BE2C (cell line): Measurements from ENCODE around the gene BRME1.

Experiments
- DNase-seq: peaks from one replicate; pipeline ENCODE4 v3.0.0-alpha.2; 2020
- H3K27me3 ChIP-seq: fragments of 250-450 bp; sonication (Bioruptor Pico); 2 replicates; pipeline ENCODE4 v1.5.1; 2020; ENCODE audit warnings: mild to moderate bottlenecking
- H3K36me3 ChIP-seq: fragments of 250-450 bp; sonication (Bioruptor Pico); 2 replicates; pipeline ENCODE4 v1.5.1; 2020; ENCODE audit warnings: mild to moderate bottlenecking
- H3K4me1 ChIP-seq: fragments of 250-450 bp; sonication (Bioruptor Pico); 2 replicates; pipeline ENCODE4 v1.5.1; 2020
- H3K4me3 ChIP-seq: 2 replicates; pipeline ENCODE4 v1.5.1; 2011; ENCODE audit warnings: low read depth, low read length
- H3K9me3 ChIP-seq: fragments of 250-450 bp; sonication (Bioruptor Pico); 2 replicates; pipeline ENCODE4 v1.5.1; 2020
- TF ChIP-seq, protein P1 (sequence below): IDR thresholded peaks from 2 replicates; pipeline ENCODE4 v1.5.1; 2012; ENCODE audit warnings: mild to moderate bottlenecking, low read depth, low read length

The BRME1 gene

DNA sequence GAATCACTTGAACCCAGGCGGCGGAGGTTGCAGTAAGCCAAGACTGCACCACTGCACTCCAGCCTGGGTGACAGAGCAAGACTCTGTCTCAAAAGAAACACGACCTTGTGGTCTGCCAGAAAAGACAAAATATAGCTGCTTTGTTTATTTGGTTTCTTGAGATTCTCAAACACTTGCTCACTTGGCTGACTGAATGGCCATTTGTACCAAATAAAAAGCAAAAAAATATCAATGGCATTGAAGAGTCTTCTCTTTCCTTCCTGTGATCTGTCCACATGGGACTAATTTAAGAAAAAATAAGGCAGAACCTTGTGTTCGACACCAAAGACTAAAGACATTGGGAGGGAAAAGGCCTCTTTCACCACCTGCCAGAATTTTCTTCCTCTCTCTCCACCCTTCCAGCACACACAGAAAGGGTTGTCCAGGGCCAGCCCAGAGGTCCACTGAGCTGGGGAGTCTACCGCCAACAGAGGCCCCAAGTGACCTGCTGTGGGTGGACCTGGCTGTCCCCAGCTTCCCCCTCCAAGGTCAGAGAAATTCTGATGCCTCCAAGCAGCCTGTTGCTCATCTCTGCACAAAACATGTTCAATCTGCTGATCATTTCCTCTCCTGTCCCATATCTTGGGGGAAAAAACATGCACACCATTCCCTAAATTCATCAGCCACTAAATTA, 5.9 kb downstream of the BRME1 start:
- H3K4me1 ChIP-seq, result no peaks in the 10 kb centered on the region
- DNase-seq, result no peak
- no peak overlapping the region for H3K4me3 ChIP-seq
- no peaks in the 10 kb centered on the region for H3K9me3 ChIP-seq
- no peaks in the 10 kb centered on the region for H3K27me3 ChIP-seq
- no peaks in the 10 kb centered on the region for H3K36me3 ChIP-seq
- TF ChIP-seq, protein P1, sequence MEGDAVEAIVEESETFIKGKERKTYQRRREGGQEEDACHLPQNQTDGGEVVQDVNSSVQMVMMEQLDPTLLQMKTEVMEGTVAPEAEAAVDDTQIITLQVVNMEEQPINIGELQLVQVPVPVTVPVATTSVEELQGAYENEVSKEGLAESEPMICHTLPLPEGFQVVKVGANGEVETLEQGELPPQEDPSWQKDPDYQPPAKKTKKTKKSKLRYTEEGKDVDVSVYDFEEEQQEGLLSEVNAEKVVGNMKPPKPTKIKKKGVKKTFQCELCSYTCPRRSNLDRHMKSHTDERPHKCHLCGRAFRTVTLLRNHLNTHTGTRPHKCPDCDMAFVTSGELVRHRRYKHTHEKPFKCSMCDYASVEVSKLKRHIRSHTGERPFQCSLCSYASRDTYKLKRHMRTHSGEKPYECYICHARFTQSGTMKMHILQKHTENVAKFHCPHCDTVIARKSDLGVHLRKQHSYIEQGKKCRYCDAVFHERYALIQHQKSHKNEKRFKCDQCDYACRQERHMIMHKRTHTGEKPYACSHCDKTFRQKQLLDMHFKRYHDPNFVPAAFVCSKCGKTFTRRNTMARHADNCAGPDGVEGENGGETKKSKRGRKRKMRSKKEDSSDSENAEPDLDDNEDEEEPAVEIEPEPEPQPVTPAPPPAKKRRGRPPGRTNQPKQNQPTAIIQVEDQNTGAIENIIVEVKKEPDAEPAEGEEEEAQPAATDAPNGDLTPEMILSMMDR, result no peak

DNA sequence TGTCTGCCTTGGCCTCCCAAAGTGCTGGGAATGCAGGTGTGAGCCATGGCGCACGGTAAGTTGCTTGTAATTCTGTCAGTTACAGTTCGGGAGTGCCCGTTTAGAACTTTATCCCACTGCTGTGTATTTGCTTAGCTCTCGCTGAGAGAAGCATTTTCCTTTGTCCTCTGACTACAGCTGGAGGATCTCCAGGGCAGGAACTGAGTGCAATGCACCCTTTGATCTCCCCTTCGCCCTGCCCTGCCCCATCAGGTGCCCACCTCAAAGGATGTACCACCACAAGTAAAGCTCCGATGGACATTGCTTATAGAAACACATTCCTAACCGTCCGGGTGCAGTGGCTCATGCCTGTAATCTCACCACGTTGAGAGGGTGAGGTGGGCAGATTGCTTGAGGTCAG, 6.5 kb downstream of the BRME1 start:
- Histone ChIP-seq H3K9me3 (no peaks in the 10 kb centered on the region), H3K4me3 (no peak overlapping the region), H3K4me1 (no peaks in the 10 kb centered on the region), H3K27me3 (no peaks in the 10 kb centered on the region), H3K36me3 (no peaks in the 10 kb centered on the region)
- DNase-seq, result no peak
- TF ChIP-seq, protein P1, result no peak

DNA sequence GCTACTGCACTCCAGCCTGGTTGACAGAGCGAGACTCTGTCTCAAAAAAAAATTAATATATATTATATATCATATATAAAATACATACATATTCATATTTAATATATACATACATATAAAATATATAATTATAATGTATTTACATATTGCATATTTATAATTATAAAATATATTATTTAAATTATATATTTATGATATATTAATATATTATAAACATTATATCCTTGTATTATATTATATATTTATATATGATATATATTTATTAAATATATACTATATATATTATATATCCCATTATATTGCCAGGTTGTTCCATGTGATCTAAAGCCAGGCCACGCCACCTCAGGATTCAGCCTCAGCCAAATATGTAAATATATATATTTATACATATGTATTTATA, 9.7 kb downstream of the BRME1 start:
- Histone ChIP-seq H3K9me3 (no peaks in the 10 kb centered on the region), H3K4me3 (no peak overlapping the region), H3K4me1 (no peaks in the 10 kb centered on the region), H3K27me3 (no peaks in the 10 kb centered on the region), H3K36me3 (no peaks in the 10 kb centered on the region)
- TF ChIP-seq, protein P1, result no peak
- DNase-seq, result no peak

DNA sequence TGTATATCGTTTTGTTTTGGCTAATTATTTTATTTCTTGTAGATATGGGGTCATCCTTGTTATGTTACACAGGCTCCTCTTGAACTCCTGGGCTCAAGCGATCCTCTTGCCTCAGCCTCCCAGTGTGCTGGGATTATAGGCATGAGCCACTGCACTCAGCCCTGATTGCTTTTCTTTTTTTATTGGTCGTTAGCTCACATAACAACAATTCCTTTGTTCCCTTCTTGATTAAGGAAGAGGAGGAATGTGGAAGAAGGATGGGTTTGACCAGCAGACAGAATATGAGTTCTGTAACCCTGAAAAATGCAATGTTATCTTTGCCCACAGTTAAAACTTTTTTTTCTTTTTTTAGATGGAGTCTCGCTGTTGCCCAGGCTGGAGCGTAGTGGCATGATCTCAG, 11.4 kb downstream of the BRME1 start:
- TF ChIP-seq, protein P1, result no peak
- H3K27me3 ChIP-seq, result no peaks in the 10 kb centered on the region
- no peaks in the 10 kb centered on the region for H3K9me3 ChIP-seq
- H3K4me1 ChIP-seq, result no peaks in the 10 kb centered on the region
- no peak overlapping the region for H3K4me3 ChIP-seq
- DNase-seq, result no peak
- no peaks in the 10 kb centered on the region for H3K36me3 ChIP-seq

DNA sequence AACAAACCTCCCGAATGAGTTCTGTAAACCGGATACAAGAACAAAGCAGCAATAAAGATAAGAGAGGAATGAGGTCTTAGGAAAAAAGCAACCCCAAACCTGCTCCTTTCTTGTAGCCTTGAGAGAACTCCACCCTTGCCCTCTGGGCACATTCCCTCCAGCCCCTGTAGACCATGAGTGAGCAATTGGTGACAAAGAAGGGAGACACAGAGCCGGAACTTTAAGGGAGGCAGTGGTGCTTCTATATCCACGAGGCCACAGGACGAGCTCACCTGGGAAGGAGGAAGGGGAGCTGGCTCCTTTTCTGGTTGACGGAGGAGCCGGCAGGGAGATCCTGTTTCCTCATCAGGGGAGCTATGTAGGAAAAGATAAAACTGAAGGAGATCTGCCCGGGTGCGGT, 13.0 kb downstream of the BRME1 start:
- Histone ChIP-seq H3K4me1 (no peaks in the 10 kb centered on the region), H3K27me3 (no peaks in the 10 kb centered on the region), H3K4me3 (no peak overlapping the region), H3K36me3 (no peaks in the 10 kb centered on the region), H3K9me3 (no peaks in the 10 kb centered on the region)
- TF ChIP-seq, protein P1, result no peak
- DNase-seq, result no peak

DNA sequence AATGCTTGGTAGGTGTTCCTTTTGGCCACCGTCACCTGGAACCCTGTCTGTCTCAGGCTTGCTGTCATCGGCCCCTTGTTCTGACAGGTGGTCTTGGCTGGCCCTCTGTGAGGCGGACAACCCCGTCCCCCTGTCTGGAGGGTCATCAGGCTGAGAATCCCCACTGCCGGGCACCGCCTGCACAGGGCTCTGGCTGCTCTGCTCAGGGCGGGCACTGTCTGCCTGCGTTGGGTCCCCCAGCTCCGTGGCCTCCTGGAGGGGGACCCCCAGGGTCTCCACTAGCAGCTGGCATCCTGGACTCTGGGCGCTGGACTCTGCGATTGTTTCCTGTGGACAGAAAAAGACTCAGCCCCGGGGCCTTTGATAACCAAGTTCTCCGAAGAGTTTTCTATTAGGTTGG, 15.8 kb downstream of the BRME1 start:
- DNase-seq, result no peak
- Histone ChIP-seq H3K9me3 (no peaks in the 10 kb centered on the region), H3K4me1 (no peaks in the 10 kb centered on the region), H3K27me3 (no peaks in the 10 kb centered on the region), H3K36me3 (no peaks in the 10 kb centered on the region), H3K4me3 (no peak overlapping the region)
- TF ChIP-seq, protein P1, result no peak
